Lower leg skin (tissue), 4 donors: ENCODE measurements around the gene KLK6. TPM values are rescaled to one million over a fixed set of nuclear protein-coding genes. Genes with fewer than 3 reads are reported as not detected.

Experiments used
- DNase-seq, 2 donors: peaks; one replicate each; pipeline ENCODE4 v3.0.0-alpha.2; 2019; ENCODE audit warnings: low spot score in 2 of 2
- H3K4me3 ChIP-seq: fragments of 200-600 bp; sonication (generic); 2 replicates; pipeline ENCODE4 v1.5.1; 2017; ENCODE audit warnings: mild to moderate bottlenecking, low read depth; ENCODE audit not compliant: poor library complexity, severe bottlenecking
- CTCF ChIP-seq, 3 donors: fragments of 450-650 bp; IDR thresholded peaks; one replicate each; pipeline ENCODE4 v1.5.1; 2016; ENCODE audit warnings: antibody characterized with exemption in 3 of 3, mild to moderate bottlenecking in 3 of 3, moderate library complexity in 2 of 3
- POLR2A ChIP-seq, 2 donors: fragments of 450-650 bp; IDR thresholded peaks; one replicate each; pipeline ENCODE4 v1.6.1; 2016 to 2017; ENCODE audit warnings: antibody characterized with exemption in 2 of 2, mild to moderate bottlenecking in 1 of 2, moderate library complexity in 1 of 2
- WGBS, 2 donors: methylation state at CpG; one replicate each; pipeline ENCODE4 v1.1.5; 2018; 5-methylcytosine and 5-hydroxymethylcytosine counted together
- intact Hi-C: fragments of 100-400 bp; cut with DNase I; formaldehyde crosslinking; loops from one replicate; pipeline ENCODE4 v1.15.0; 2023; ENCODE audit warnings: low total_unique reads
- total RNA-seq, 4 donors: library from RNA; depleted of rRNA; stranded (reverse); fragments of >200 nt; gene quantifications; one replicate each; pipeline ENCODE4 v1.1.0, GENCODE V29; 2016

KLK6 gene
- total RNA-seq, 4 donors from 2014 or later, result 0.27 to 9.5 (median 5.1) TPM

- H3K4me3 ChIP-seq, result no peak within 1 kb of the TSS
- DNase-seq, result no peak
- WGBS, 2 donors, result 54 to 57% methylated on average over 8 to 9 of the region's 9 CpGs
- intact Hi-C loops, result loop anchor here (10.0 kb wide), 1 partner anchor 117 kb away; the partner anchor contains the start of gene ACP4
- TF ChIP-seq CTCF (IDR thresholded peaks at IDR 0.05) (no peak), POLR2A (IDR thresholded peaks at IDR 0.05) (no peak)
These were observed 57.9 kb downstream of the KLK6 start, which contains the start of gene KLK4 for GRCh38 chr19:50911206-50912101. Gene KLK4, minus strand, starts transcription at chr19:50911395. Its CDS starts 657 bp downstream, at chr19:50910738.

GRCh38 chr19:50910722-50911121 lies 58.7 kb downstream of the KLK6 start:
- TF ChIP-seq CTCF (IDR thresholded peaks at IDR 0.05) (no peak), POLR2A (IDR thresholded peaks at IDR 0.05) (no peak)

GRCh38 chr19:50909240-50910070 lies 59.9 kb downstream of the KLK6 start:
- TF ChIP-seq CTCF (IDR thresholded peaks at IDR 0.05) (no peak), POLR2A (IDR thresholded peaks at IDR 0.05) (no peak)
- intact Hi-C loops, result loop anchor here (10.0 kb wide), 1 partner anchor 115 kb away; the partner anchor contains the start of gene ACP4
- H3K4me3 ChIP-seq, result no peak overlapping the region
- 5 to 6% methylated on average over 21 to 34 of the region's 36 CpGs for WGBS, 2 donors
- DNase-seq, result peak in 1 of 2 donors; percentile 36

More at GRCh38 chr19:50910722-50911121, 58.7 kb downstream of the KLK6 start:
- DNase-seq, result no peak
- 55 to 61% methylated on average over 4 of the region's 4 CpGs for WGBS, 2 donors
- no peak overlapping the region for H3K4me3 ChIP-seq
- intact Hi-C loops, result loop anchor here (10.0 kb wide), 1 partner anchor 116 kb away; the partner anchor contains the start of gene ACP4

Other genes starting within 250 kb of the KLK6 start
- 1 to 10 TPM in 2 of 4 donors, under 1 TPM in 2; 0.30 to 1.6 (median 0.67) TPM for gene SHANK1, start 249.8 kb downstream of the KLK6 start, total RNA-seq
- gene CLEC11A, start 246.2 kb downstream of the KLK6 start, total RNA-seq, result 10 to 100 TPM in 2 of 4 donors, 1 to 10 TPM in 2; 9.5 to 19.2 (median 11.9) TPM
- gene GPR32, start 199.1 kb downstream of the KLK6 start, total RNA-seq, result not detected
- 1 to 10 TPM in 1 of 4 donors, under 1 TPM in 1, not detected in 2; 0.58 to 3.1 TPM for gene ACP4, start 179.2 kb downstream of the KLK6 start, total RNA-seq
- gene KLK1, start 145.8 kb downstream of the KLK6 start, total RNA-seq, result 10 to 100 TPM; 35.9 to 49.9 (median 46.6) TPM
- not detected for gene KLK15, start 136.0 kb downstream of the KLK6 start, total RNA-seq
- 100 to 1,000 TPM in 1 of 4 donors, 10 to 100 TPM in 1, 1 to 10 TPM in 1, under 1 TPM in 1; 0.13 to 119 (median 10.4) TPM for gene KLK3, start 114.7 kb downstream of the KLK6 start, total RNA-seq
- 10 to 100 TPM in 1 of 4 donors, 1 to 10 TPM in 1, not detected in 2; 5.3 to 31.2 TPM for gene KLK2, start 96.2 kb downstream of the KLK6 start, total RNA-seq
- gene KLK4, start 58.2 kb downstream of the KLK6 start, total RNA-seq, result under 1 TPM; 0.47 to 0.84 (median 0.74) TPM
- 100 to 1,000 TPM; 179 to 310 (median 271) TPM for gene KLK5, start 16.6 kb downstream of the KLK6 start, total RNA-seq
- gene KLK7, start 14.3 kb upstream of the KLK6 start, total RNA-seq, result 100 to 1,000 TPM; 206 to 251 (median 224) TPM
- 100 to 1,000 TPM in 3 of 4 donors, 10 to 100 TPM in 1; 67.1 to 117 (median 106) TPM for gene KLK8, start 32.0 kb upstream of the KLK6 start, total RNA-seq
- 10 to 100 TPM; 30.0 to 94.1 (median 57.2) TPM for gene KLK10, start 50.1 kb upstream of the KLK6 start, total RNA-seq
- gene KLK11, start 57.0 kb upstream of the KLK6 start, total RNA-seq, result 100 to 1,000 TPM; 219 to 420 (median 258) TPM
- gene KLK12, start 65.4 kb upstream of the KLK6 start, total RNA-seq, result 1 to 10 TPM in 1 of 4 donors, under 1 TPM in 1, not detected in 2; 0.96 to 2.1 TPM
- gene KLK13, start 95.5 kb upstream of the KLK6 start, total RNA-seq, result 10 to 100 TPM in 1 of 4 donors, 1 to 10 TPM in 3; 8.6 to 39.1 (median 9.5) TPM
- gene KLK14, start 113.3 kb upstream of the KLK6 start, total RNA-seq, result 10 to 100 TPM in 3 of 4 donors, 1 to 10 TPM in 1; 8.3 to 18.3 (median 12.2) TPM
- gene CTU1, start 138.8 kb upstream of the KLK6 start, total RNA-seq, result 10 to 100 TPM; 11.3 to 18.1 (median 16.7) TPM
- 1 to 10 TPM in 2 of 4 donors, under 1 TPM in 2; 0.15 to 2.7 (median 1.2) TPM for gene SIGLEC9, start 155.3 kb upstream of the KLK6 start, total RNA-seq
- not detected for gene SIGLEC7, start 172.7 kb upstream of the KLK6 start, total RNA-seq